ENCODE data around the gene PTPRD. TPM values are rescaled to one million over a fixed set of nuclear protein-coding genes. Genes with fewer than 3 reads are reported as not detected.

Gene PTPRD
- total RNA-seq, 1 experiment from 2014 or later, result not detected

- no peak overlapping the region for H3K4me3 ChIP-seq (ENCODE audit: low read depth, low read length, poor library complexity, severe bottlenecking)
- POLR2A ChIA-PET (ENCODE audit: low non-redundant PET), result no interaction called here
- H3K27me3 ChIP-seq (replicated peaks; ENCODE audit: insufficient read depth, low read depth, low read length, poor library complexity), result no peaks in the 10 kb centered on the region
- intact Hi-C loops (cut with micrococcal nuclease; ENCODE audit: unreplicated experiment), result no loop called here
- H3K4me1 ChIP-seq (ENCODE audit: insufficient read depth, low read length, poor library complexity, severe bottlenecking), result no peaks in the 10 kb centered on the region
- H3K27ac ChIP-seq (ENCODE audit: low read depth, low read length, poor library complexity, severe bottlenecking), result no peak overlapping the region
- no peaks in the 10 kb centered on the region for H3K9me3 ChIP-seq (ENCODE audit: low read depth, low read length, poor library complexity, severe bottlenecking)
- H3K36me3 ChIP-seq (ENCODE audit: insufficient read depth, low read length, poor library complexity, severe bottlenecking), result no peaks in the 10 kb centered on the region
- CTCF ChIA-PET, result no interaction called here
- no peak for DNase-seq (ENCODE audit: low spot score)
- no TSS peak for BruUV-seq (replicated peaks)
- TF ChIP-seq EZH2 (IDR thresholded peaks at IDR 0.05; ENCODE audit: borderline replicate concordance, low read depth, low read length, poor library complexity, severe bottlenecking) (no peak), CTCF (conservative IDR thresholded peaks at IDR 0.05; ENCODE audit: low read depth, low read length) (no peak)
Measured at GRCh38 chr9:10548348-10548747, 64.5 kb downstream of the PTPRD start.

- no peak for DNase-seq (ENCODE audit: low spot score)
- CTCF ChIA-PET, result no interaction called here
- Histone ChIP-seq H3K36me3 (ENCODE audit: insufficient read depth, low read length, poor library complexity, severe bottlenecking) (no peaks in the 10 kb centered on the region), H3K27me3 (replicated peaks; ENCODE audit: insufficient read depth, low read depth, low read length, poor library complexity) (no peaks in the 10 kb centered on the region), H3K9me3 (ENCODE audit: low read depth, low read length, poor library complexity, severe bottlenecking) (no peaks in the 10 kb centered on the region), H3K4me1 (ENCODE audit: insufficient read depth, low read length, poor library complexity, severe bottlenecking) (no peaks in the 10 kb centered on the region), H3K4me3 (ENCODE audit: low read depth, low read length, poor library complexity, severe bottlenecking) (no peak overlapping the region), H3K27ac (ENCODE audit: low read depth, low read length, poor library complexity, severe bottlenecking) (no peak overlapping the region)
- intact Hi-C loops (cut with micrococcal nuclease; ENCODE audit: unreplicated experiment), result no loop called here
- POLR2A ChIA-PET (ENCODE audit: low non-redundant PET), result no interaction called here
- TF ChIP-seq CTCF (conservative IDR thresholded peaks at IDR 0.05; ENCODE audit: low read depth, low read length), result no peak
- no peak for TF ChIP-seq EZH2 (IDR thresholded peaks at IDR 0.05; ENCODE audit: borderline replicate concordance, low read depth, low read length, poor library complexity, severe bottlenecking)
- BruUV-seq (replicated peaks), result no TSS peak
Measured at GRCh38 chr9:10538073-10538472, 74.7 kb downstream of the PTPRD start.

GRCh38 chr9:10534850-10535249 lies 78.0 kb downstream of the PTPRD start:
- ChIA-PET CTCF (no interaction called here), POLR2A (ENCODE audit: low non-redundant PET) (no interaction called here)
- Histone ChIP-seq H3K9me3 (ENCODE audit: low read depth, low read length, poor library complexity, severe bottlenecking) (no peaks in the 10 kb centered on the region), H3K4me3 (ENCODE audit: low read depth, low read length, poor library complexity, severe bottlenecking) (no peak overlapping the region), H3K4me1 (ENCODE audit: insufficient read depth, low read length, poor library complexity, severe bottlenecking) (no peaks in the 10 kb centered on the region), H3K27me3 (replicated peaks; ENCODE audit: insufficient read depth, low read depth, low read length, poor library complexity) (no peaks in the 10 kb centered on the region), H3K27ac (ENCODE audit: low read depth, low read length, poor library complexity, severe bottlenecking) (no peak overlapping the region), H3K36me3 (ENCODE audit: insufficient read depth, low read length, poor library complexity, severe bottlenecking) (no peaks in the 10 kb centered on the region)
- intact Hi-C loops (cut with micrococcal nuclease; ENCODE audit: unreplicated experiment), result no loop called here
- TF ChIP-seq CTCF (conservative IDR thresholded peaks at IDR 0.05; ENCODE audit: low read depth, low read length) (no peak), EZH2 (IDR thresholded peaks at IDR 0.05; ENCODE audit: borderline replicate concordance, low read depth, low read length, poor library complexity, severe bottlenecking) (no peak)
- no peak for DNase-seq (ENCODE audit: low spot score)
- BruUV-seq (replicated peaks), result no TSS peak
